RCC 7860 (cell line): Measurements from ENCODE around the gene CLCN4.

Source experiments
- DNase-seq: peaks from one replicate; pipeline ENCODE4 v3.0.0-alpha.2; 2015; ENCODE audit warnings: low spot score
- FAIRE-seq: peaks from 2 replicates; lab custom pipeline; 2012; peaks lifted over from hg19 to GRCh38; lab: Jason Lieb, UNC

Gene CLCN4

GRCh38 chrX:10233173-10233572, 76.4 kb downstream of the CLCN4 start:
- peak; percentile 20 for FAIRE-seq
- DNase-seq, result peak; percentile 37

GRCh38 chrX:10233696-10234095, 76.9 kb downstream of the CLCN4 start:
- DNase-seq (no peak), FAIRE-seq (no peak)

- FAIRE-seq (peak; percentile 95), DNase-seq (peak; percentile 68)
These were observed 79.1 kb downstream of the CLCN4 start for GRCh38 chrX:10235851-10236250.

GRCh38 chrX:10237241-10237640, 80.5 kb downstream of the CLCN4 start:
- FAIRE-seq, result no peak

GRCh38 chrX:10239611-10240064, 82.9 kb downstream of the CLCN4 start:
- peak; percentile 95 for FAIRE-seq
- DNase-seq, result peak; percentile 84

More at GRCh38 chrX:10237241-10237640, 80.5 kb downstream of the CLCN4 start:
- DNase-seq, result no peak

- no peak for FAIRE-seq
- DNase-seq, result peak; percentile 62
These were observed 84.1 kb downstream of the CLCN4 start for GRCh38 chrX:10240918-10241317.

- FAIRE-seq, result no peak
- no peak for DNase-seq
These were observed 85.3 kb downstream of the CLCN4 start for GRCh38 chrX:10242026-10242425.

GRCh38 chrX:10243106-10243505, 86.3 kb downstream of the CLCN4 start:
- DNase-seq (no peak), FAIRE-seq (no peak)

- FAIRE-seq (no peak), DNase-seq (no peak)
These were observed 88.3 kb downstream of the CLCN4 start for GRCh38 chrX:10244915-10245622.

- no peak for FAIRE-seq
- DNase-seq, result no peak
These were observed 89.1 kb downstream of the CLCN4 start for GRCh38 chrX:10245886-10246285.

GRCh38 chrX:10246297-10246696, 89.5 kb downstream of the CLCN4 start:
- FAIRE-seq (no peak), DNase-seq (no peak)

- no peak for FAIRE-seq
- DNase-seq, result no peak
These were observed 90.1 kb downstream of the CLCN4 start for GRCh38 chrX:10246846-10247245.

GRCh38 chrX:10254739-10255138, 98.0 kb downstream of the CLCN4 start:
- FAIRE-seq, result no peak
- peak; percentile 7 for DNase-seq

- FAIRE-seq, result no peak
- no peak for DNase-seq
These were observed 102.9 kb downstream of the CLCN4 start for GRCh38 chrX:10259716-10260115.

- no peak for FAIRE-seq
- no peak for DNase-seq
These were observed 109.0 kb downstream of the CLCN4 start for GRCh38 chrX:10265775-10266174.

- no peak for FAIRE-seq
- no peak for DNase-seq
These were observed 121.9 kb downstream of the CLCN4 start for GRCh38 chrX:10278716-10279115.

GRCh38 chrX:10280071-10280470, 123.3 kb downstream of the CLCN4 start:
- no peak for DNase-seq
- FAIRE-seq, result no peak

- DNase-seq (no peak), FAIRE-seq (no peak)
These were observed 125.7 kb downstream of the CLCN4 start for GRCh38 chrX:10282490-10282889.

- no peak for FAIRE-seq
- no peak for DNase-seq
These were observed 129.4 kb downstream of the CLCN4 start for GRCh38 chrX:10286195-10286594.
